CD4-positive, alpha-beta T cell treated with Interleukin-15 for 4 hours (primary cell): ENCODE data around the gene ADAMTSL1.

Experiments used
- DNase-seq: peaks from one replicate; pipeline ENCODE4 v3.0.0-alpha.2; 2020; ENCODE audit warnings: low spot score

ADAMTSL1 gene

GRCh38 chr9:18606281-18606680 lies 132.3 kb downstream of the ADAMTSL1 start:
- no peak for DNase-seq

- DNase-seq = no peak
Measured at GRCh38 chr9:18606846-18607245, 132.9 kb downstream of the ADAMTSL1 start.

- DNase-seq = no peak
Measured at GRCh38 chr9:18608371-18608770, 134.4 kb downstream of the ADAMTSL1 start.

- DNase-seq = no peak
Measured at GRCh38 chr9:18610956-18611355, 137.0 kb downstream of the ADAMTSL1 start.

GRCh38 chr9:18611971-18612370 lies 138.0 kb downstream of the ADAMTSL1 start:
- no peak for DNase-seq

- DNase-seq = no peak
Measured at GRCh38 chr9:18614116-18614515, 140.2 kb downstream of the ADAMTSL1 start.

- no peak for DNase-seq
Measured at GRCh38 chr9:18614651-18615050, 140.7 kb downstream of the ADAMTSL1 start.

GRCh38 chr9:18616976-18617375 lies 143.0 kb downstream of the ADAMTSL1 start:
- no peak for DNase-seq

- no peak for DNase-seq
Measured at GRCh38 chr9:18617759-18618158, 143.8 kb downstream of the ADAMTSL1 start.

GRCh38 chr9:18618862-18619261 lies 144.9 kb downstream of the ADAMTSL1 start:
- no peak for DNase-seq

- no peak for DNase-seq
Measured at GRCh38 chr9:18622186-18622836, 148.4 kb downstream of the ADAMTSL1 start.

- DNase-seq = no peak
Measured at GRCh38 chr9:18623221-18624079, 149.5 kb downstream of the ADAMTSL1 start.

- no peak for DNase-seq
Measured at GRCh38 chr9:18626046-18626698, 152.2 kb downstream of the ADAMTSL1 start.

- DNase-seq = no peak
Measured at GRCh38 chr9:18629136-18629535, 155.2 kb downstream of the ADAMTSL1 start.

- DNase-seq = no peak
Measured at GRCh38 chr9:18632632-18633403, 158.9 kb downstream of the ADAMTSL1 start.

- DNase-seq = no peak
Measured at GRCh38 chr9:18636781-18637180, 162.8 kb downstream of the ADAMTSL1 start.

GRCh38 chr9:18638371-18639249 lies 164.7 kb downstream of the ADAMTSL1 start:
- DNase-seq = no peak

- DNase-seq = no peak
Measured at GRCh38 chr9:18639911-18640310, 166.0 kb downstream of the ADAMTSL1 start.

- DNase-seq = no peak
Measured at GRCh38 chr9:18658804-18659705, 185.1 kb downstream of the ADAMTSL1 start.

- DNase-seq = no peak
Measured at GRCh38 chr9:18660001-18660400, 186.0 kb downstream of the ADAMTSL1 start.
